Hepatocyte (in vitro differentiated cells): Measurements from ENCODE around the gene ARHGEF12.

Experiments used
- CTCF ChIP-seq: fragments of 200-600 bp; sonication (generic); IDR thresholded peaks from 2 replicates; pipeline ENCODE4 v1.5.1; 2016; ENCODE audit warnings: antibody characterized with exemption, mild to moderate bottlenecking; ENCODE audit not compliant: poor library complexity
- EZH2 ChIP-seq: fragments of 200-600 bp; sonication (generic); IDR thresholded peaks from 2 replicates; pipeline ENCODE4 v1.6.1; 2016; ENCODE audit warnings: antibody characterized with exemption, mild to moderate bottlenecking, borderline replicate concordance
- EZH2phosphoT487 ChIP-seq: fragments of 200-600 bp; sonication (generic); IDR thresholded peaks from one replicate; pipeline ENCODE4 v1.6.1; 2018; ENCODE audit warnings: antibody characterized with exemption, mild to moderate bottlenecking, low read depth, moderate library complexity; ENCODE audit not compliant: unreplicated experiment, severe bottlenecking

DNA sequence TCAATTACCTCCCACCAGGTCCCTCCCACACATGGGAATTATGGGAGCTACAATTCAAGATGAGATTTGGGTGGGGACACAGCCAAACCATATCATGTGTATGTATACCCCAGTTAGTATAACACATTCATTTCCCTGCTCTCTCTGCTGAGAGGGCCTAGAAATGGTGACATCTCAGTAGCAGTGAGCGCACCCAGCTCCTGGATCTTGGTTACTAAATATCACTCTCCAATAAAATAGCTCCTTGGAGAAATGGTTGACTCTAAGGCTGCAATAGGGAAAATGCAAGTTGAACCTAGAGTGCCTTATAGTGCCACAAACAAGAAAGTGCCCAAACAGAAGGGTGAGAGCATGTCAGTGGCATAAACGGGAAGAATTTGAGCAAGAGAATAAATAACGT, 59.6 kb downstream of the ARHGEF12 start:
- TF ChIP-seq CTCF (no peak), EZH2 (no peak), EZH2phosphoT487 (no peak)
